Measurements from ENCODE around the gene SNX8.

GRCh38 chr7:2227699-2228098 lies 86.5 kb downstream of the SNX8 start:
- TF ChIP-seq CTCF (IDR thresholded peaks at IDR 0.05) (no peak), REST (IDR thresholded peaks at IDR 0.05; ENCODE audit: insufficient read depth in 1 of 2, low read depth in 2 of 2, low read length in 1 of 2) (no peak), POLR2AphosphoS5 (IDR thresholded peaks at IDR 0.05; ENCODE audit: low read depth, low read length) (no peak), TCF7L2 (IDR thresholded peaks at IDR 0.05; ENCODE audit: low read depth, low read length) (no peak), SIN3A (IDR thresholded peaks at IDR 0.05; ENCODE audit: borderline replicate concordance, insufficient read depth, low read depth, low read length) (no peak)
